GM12874 (cell line): ENCODE measurements around the gene CERK.

Experiments
- TF ChIP-seq, protein P1 (sequence below): IDR thresholded peaks from 2 replicates; pipeline ENCODE4 v1.5.1; 2011; ENCODE audit warnings: low read depth, mild to moderate bottlenecking, control low read depth, low read length, moderate library complexity; ENCODE audit not compliant: insufficient read depth

CERK gene, protein sequence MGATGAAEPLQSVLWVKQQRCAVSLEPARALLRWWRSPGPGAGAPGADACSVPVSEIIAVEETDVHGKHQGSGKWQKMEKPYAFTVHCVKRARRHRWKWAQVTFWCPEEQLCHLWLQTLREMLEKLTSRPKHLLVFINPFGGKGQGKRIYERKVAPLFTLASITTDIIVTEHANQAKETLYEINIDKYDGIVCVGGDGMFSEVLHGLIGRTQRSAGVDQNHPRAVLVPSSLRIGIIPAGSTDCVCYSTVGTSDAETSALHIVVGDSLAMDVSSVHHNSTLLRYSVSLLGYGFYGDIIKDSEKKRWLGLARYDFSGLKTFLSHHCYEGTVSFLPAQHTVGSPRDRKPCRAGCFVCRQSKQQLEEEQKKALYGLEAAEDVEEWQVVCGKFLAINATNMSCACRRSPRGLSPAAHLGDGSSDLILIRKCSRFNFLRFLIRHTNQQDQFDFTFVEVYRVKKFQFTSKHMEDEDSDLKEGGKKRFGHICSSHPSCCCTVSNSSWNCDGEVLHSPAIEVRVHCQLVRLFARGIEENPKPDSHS

DNA sequence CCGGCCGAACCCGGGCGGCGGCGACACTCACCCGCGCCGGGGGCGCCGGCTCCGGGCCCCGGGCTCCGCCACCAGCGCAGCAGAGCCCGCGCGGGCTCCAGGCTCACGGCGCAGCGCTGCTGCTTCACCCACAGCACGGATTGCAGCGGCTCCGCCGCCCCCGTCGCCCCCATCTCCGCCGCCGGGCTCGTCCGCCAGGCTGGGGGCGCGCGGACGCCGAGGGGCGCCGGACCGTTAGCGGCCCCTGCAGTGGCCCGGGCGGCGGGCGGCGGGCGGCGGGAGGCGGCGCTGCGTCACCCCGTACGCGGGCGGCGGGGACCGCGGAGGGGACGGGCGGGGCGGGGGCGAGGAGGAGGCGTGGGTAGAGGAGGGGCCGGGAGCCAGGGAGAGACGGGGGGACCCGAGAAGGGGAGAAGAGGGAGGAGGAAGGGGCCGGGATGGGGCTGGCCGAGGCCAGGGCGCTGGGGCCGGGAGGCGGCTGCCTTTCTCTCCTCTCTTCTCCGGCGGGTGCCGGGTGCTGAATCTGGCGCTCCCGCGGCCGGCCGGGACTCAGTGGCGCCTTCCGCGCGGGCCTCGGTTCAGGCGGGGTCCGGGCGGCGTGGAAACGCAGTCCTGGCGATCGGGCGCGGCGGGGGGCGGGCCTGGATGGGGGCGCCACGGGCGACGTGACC lies at the start of gene CERK:
Gene CERK (minus strand): TSS at position 277 of the 671 bp plus-strand sequence. CDS start 104 bp downstream, at position 173.
- TF ChIP-seq, protein P1, sequence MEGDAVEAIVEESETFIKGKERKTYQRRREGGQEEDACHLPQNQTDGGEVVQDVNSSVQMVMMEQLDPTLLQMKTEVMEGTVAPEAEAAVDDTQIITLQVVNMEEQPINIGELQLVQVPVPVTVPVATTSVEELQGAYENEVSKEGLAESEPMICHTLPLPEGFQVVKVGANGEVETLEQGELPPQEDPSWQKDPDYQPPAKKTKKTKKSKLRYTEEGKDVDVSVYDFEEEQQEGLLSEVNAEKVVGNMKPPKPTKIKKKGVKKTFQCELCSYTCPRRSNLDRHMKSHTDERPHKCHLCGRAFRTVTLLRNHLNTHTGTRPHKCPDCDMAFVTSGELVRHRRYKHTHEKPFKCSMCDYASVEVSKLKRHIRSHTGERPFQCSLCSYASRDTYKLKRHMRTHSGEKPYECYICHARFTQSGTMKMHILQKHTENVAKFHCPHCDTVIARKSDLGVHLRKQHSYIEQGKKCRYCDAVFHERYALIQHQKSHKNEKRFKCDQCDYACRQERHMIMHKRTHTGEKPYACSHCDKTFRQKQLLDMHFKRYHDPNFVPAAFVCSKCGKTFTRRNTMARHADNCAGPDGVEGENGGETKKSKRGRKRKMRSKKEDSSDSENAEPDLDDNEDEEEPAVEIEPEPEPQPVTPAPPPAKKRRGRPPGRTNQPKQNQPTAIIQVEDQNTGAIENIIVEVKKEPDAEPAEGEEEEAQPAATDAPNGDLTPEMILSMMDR: no peak

DNA sequence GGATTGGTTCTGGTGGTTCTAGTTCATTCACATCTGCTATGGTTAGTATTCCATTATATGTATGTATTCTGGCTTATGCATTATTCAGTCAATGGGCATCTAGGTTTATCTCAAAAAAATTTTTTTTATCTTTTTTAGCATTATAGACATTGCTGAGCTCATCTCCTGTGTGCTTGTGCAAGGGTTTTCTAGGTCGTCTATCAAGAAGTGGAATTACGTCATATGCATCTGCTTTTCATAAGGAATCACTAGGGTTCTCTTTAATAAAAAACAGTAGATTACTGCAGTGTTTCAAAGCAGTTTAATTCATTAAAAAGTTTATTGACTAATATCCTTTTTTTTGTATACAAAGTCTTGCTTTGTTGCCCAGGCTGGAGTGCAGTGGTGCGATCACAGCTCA lies 45.7 kb upstream of the CERK start:
- TF ChIP-seq, protein P1: no peak

DNA sequence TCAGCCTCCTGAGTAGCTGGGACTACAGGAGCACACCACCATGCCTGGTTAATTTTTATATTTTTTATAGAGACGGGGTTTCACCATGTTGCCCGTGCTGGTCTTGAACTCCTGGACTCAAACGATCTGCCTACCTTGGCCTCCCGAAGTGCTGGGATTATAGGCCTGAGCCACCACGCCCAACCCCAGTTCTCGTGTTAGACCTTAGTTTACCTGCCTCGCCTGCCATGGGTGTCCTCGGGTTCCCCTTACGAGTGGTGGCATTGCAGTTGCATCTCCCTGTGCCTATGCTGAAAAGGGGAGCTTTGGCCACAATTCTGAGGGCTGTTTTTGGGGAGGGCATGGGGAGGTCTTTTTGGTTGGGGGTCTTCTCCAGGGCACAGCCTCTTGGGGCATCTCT lies 43.2 kb upstream of the CERK start:
- TF ChIP-seq, protein P1: no peak

DNA sequence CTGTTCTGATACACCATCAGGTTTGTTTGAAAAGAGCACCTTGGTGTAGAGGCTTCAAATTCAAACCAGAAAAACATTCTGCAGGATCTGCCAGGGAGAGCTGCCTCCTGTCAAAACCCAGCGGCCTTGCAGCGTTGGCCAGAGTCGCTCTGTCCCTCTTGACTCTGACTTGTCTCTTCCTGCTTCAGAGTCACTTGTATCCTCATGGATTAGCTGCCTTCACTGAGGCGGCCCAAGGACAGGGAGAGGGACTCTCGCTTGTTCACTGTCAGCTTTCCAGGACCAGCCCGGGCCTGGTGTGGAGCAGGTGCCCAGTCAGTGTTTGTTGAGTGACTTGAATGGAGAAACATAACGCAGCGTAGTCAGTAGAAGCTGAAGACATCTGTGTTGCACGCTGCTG lies 42.4 kb upstream of the CERK start:
- TF ChIP-seq, protein P1: no peak

DNA sequence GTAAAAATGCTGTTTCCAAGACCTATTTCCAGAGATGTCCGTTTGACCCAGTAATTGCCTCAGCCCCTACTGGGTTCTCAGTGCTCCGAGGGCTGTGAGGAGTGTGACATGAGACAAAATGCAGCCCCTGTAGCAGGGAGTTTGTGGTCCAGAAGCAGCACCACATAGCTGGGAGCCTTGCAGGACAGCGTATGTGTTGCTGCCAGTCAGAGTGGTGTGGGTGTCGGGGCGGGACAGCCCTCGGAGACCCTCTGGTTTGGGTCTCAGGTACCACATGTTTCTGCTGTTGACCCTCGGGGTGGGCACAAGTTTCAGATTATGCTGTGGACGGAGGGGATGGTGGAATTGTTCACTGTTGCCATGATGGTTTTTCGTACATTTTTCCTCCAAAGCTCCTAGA lies 41.6 kb upstream of the CERK start:
- TF ChIP-seq, protein P1: no peak

DNA sequence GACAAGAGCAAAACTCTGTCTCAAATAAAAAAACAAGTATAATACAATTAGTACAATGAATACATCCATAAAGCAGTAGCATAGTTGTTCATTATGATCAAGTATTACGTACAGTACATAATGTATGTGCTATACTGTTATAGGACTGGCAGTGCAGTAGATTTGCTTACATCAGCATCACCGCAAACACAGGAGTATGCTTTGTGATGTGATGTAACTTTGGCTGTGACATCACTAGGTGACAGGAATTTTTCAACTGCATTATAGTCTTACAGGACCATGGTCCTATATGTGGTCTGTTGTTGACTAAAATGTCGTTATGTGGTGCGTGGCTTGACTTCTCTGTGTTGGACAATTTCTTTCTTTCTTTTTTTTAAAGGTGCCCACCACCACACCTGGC lies 41.0 kb upstream of the CERK start:
- TF ChIP-seq, protein P1: no peak

DNA sequence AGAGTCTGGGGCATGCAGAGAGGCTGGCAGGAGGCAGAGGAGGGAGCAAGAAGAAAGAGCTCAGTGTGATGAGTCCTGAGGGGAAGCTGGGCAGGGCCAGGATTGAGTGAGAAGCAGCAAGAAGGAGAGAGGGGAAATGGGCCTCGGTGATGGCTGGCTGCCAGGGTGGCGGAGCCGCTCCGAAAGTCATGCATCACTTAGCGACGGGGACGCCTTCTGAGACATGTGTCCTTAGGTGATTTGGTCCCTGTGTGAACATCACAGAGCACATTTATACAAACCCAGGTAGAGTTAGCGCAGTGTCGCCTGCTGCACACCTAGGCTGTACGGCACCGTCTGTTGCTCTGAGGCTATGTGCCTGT lies 39.5 kb upstream of the CERK start:
- TF ChIP-seq, protein P1: no peak
